ENCODE measurements around the gene VAMP1.

DNA sequence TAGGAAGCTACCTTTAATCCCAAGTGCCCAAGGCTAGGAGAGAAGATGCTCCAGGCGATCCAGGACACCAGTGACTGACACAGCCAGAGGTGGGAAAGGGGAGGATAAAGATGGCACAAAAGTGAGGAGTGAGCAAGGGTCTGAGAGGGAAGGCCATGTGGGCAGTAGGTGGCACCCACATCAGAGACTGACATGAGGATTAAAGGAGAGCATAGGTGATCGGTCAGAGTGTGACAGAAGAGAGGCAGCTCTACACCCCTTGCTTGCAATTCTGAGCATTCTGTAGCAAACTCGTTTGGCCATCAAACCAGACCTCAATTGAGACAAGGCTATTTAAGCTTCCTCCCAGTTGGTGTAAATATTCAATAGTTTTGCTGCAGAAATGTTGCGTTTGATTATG lies 26.4 kb downstream of the VAMP1 start:
- TF ChIP-seq, protein P1, sequence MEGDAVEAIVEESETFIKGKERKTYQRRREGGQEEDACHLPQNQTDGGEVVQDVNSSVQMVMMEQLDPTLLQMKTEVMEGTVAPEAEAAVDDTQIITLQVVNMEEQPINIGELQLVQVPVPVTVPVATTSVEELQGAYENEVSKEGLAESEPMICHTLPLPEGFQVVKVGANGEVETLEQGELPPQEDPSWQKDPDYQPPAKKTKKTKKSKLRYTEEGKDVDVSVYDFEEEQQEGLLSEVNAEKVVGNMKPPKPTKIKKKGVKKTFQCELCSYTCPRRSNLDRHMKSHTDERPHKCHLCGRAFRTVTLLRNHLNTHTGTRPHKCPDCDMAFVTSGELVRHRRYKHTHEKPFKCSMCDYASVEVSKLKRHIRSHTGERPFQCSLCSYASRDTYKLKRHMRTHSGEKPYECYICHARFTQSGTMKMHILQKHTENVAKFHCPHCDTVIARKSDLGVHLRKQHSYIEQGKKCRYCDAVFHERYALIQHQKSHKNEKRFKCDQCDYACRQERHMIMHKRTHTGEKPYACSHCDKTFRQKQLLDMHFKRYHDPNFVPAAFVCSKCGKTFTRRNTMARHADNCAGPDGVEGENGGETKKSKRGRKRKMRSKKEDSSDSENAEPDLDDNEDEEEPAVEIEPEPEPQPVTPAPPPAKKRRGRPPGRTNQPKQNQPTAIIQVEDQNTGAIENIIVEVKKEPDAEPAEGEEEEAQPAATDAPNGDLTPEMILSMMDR (IDR thresholded peaks at IDR 0.05) = no peak
- no peak for TF ChIP-seq POLR2A (IDR thresholded peaks at IDR 0.05)
